8988T (cell line): ENCODE data around the gene ATP6V1C2.
A peak's percentile ranks its signal among the peaks of the same experiment; 100 is the strongest.
"Not testable (repeated sequence)": the region's sequence is repeated elsewhere in the genome, so short reads cannot be mapped to it uniquely, and the experiment has no call there.

Experiments used
- DNase-seq: peaks from one replicate; pipeline ENCODE4 v3.0.0; 2011

ATP6V1C2 gene

DNA sequence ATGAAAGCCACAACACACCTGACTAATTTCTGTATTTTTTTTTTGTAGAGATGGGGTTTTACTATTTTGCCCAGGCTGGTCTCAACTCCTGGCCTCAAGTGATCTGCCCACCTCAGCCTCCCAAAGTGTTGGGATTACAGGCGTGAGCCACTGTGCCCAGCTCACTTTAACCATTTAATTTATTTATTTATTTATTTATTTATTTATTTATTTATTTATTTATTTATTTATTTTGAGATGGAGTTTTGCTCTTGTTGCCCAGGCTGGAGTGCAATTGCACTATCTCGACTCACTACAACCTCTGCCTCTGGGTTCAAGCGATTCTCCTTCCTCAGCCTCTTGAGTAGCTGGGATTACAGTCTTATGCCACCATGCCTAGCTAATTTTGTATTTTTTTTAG lies 96.9 kb downstream of the ATP6V1C2 start:
- DNase-seq = not testable (repeated sequence)

GRCh38 chr2:10818984-10819383 lies 97.6 kb downstream of the ATP6V1C2 start:
- DNase-seq = no peak

- DNase-seq = no peak
These were observed 98.4 kb downstream of the ATP6V1C2 start for GRCh38 chr2:10819714-10820314.

DNA sequence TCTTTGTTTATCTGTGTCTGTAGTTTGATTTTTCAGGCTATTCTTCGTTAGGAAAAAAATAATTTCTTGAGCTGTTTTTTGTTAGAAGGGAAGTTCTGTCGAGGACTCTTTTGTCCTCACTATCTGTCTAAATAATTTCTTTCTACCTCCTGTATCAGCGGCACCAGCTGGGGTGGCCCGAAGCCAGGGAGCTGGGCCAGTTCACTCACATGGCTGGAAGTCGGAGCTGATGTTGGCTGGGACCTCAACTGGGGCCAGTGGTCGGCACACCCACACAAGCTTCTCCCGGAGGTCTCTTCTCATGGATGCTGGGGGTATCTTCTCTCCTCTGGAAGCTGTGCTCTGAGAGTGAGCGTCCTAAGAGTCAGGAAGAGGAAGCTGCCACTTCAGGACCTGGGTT lies 99.1 kb downstream of the ATP6V1C2 start:
- DNase-seq = no peak

GRCh38 chr2:10820978-10821695 lies 99.7 kb downstream of the ATP6V1C2 start:
- DNase-seq = no peak

GRCh38 chr2:10824191-10824590 lies 102.8 kb downstream of the ATP6V1C2 start:
- DNase-seq = no peak

DNA sequence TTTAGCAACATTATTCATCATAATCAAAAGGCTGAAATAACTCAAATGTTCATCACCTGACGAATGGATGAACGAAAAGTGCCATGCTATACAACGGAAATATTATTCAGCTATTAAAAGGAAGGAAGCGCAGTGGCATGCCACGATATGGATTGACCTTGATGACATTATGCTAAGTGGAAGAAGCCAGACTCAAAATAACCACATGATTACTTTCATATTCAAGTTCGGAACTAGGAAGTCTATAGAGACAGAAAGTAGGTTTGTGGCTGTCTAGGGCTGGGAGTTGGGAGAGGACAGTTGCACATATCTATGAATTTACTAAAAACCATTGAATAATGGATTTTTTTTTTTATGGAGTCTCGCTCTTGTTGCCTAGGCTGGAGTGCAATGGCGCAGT lies 104.6 kb downstream of the ATP6V1C2 start:
- no peak for DNase-seq

- no peak for DNase-seq
These were observed 105.2 kb downstream of the ATP6V1C2 start for GRCh38 chr2:10826625-10827024.

DNA sequence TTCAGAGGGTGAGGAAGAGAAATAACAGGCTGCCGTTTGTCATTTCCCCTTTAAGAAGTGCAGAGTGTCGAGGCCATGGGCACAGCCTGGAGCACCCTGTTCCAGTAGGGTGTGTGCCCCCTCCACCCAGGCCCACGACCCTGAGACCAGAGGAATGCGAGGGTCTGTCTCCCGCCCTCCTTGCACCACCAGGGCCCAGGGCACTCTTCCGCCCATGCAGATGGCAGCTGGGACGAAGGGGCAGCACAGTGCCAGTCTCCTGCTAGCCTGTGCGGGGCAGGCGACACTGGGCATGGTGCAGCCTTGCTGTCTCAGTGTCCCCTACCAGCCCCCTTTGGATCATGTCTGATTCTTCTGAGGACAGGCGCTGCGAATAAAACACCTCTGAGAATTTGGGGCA lies 106.9 kb downstream of the ATP6V1C2 start:
- DNase-seq = no peak

GRCh38 chr2:10829299-10829698 lies 107.9 kb downstream of the ATP6V1C2 start:
- DNase-seq = no peak

DNA sequence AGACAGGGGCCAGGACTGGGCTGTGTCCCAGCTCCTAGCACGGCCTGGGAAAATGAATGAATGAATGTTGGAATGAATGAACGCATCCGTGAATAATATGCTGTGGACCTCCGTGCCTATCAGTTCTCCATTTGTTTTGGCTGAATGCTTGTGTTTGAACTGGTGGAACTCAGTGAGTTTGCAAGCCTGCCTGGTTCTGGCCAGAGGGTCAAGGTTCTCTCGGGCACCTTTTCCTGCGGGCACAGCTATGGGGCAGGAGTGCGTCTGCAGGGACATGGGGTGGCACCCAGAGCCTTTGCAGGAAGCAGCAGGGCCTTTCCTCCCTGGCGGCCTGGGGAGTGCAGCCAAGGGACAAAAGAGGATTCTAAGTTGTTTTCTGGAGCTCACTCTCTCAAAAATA lies 108.8 kb downstream of the ATP6V1C2 start:
- DNase-seq = no peak

DNA sequence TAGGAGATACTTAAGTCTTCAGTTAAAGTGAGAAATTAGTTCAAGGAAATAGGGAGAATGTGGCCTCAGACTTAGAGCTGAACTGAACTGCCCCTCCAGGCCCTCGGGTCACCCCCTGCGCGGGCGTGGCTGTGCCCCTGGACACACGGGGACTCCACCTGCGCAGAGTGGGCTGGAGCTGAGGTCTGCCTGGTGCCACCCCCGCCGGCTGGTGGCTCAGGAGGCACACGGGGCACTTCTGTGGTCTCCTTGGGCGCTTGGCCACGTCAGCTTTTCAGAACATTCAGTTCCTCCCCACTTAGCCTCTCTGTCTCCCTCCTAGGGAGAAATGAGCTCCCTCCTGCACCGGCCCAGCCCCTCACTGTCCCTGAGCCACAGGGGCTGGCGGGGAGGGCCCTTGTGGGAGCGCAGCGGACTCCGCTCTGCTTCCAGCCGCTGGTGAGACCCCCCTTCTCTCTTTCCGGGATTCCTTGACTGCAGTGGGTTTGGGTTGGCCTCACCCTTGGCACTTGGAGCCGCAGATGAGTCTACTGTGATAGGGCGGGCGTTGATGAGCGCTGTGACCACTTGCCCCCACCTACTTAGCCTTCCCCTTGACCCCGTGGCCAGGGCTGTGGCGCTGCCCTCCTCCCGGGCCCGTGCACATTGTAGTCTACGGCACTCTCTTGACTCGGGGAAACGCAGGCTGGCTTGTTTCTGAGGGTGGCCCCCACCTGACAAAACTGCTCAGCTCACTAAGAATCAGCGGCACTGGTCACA lies 109.4 kb downstream of the ATP6V1C2 start:
- DNase-seq = no peak

GRCh38 chr2:10831400-10831985 lies 110.1 kb downstream of the ATP6V1C2 start:
- DNase-seq = no peak

DNA sequence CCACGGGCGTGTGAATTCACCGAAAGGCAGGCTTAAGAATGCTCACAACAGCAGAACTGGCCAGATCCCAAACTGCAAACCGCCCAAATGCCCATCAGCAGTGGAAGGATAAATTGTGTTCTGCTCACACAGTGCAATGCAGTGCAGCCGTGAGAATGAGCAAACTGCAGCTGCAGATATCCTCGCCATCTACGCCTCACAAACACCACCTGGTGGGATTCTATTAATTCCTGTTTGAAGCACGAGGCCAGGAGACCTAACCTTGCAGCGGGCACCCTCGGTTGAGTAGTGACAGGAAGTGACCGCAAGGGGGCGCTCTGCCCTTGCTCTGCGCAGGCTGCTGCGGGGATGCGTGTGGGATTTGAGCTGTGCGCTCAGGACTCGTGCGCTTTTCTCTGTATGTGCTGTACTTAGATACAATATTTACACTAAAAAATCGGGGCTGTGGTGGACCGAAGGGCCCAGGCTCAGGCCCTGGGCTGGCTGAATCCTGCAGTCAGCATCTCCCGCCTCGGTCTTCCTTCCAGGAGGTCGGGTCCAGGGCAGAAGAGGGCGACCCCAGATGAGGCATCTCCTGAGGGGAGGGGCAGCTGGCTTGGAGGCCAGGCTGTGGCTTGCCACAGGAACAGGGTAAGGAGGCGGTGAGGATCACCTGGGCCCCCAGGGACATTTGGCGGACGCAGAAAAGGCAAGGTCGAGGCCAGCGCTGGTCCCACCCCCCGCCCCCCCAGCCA lies 110.9 kb downstream of the ATP6V1C2 start:
- peak; percentile 65 for DNase-seq

- no peak for DNase-seq
These were observed 111.6 kb downstream of the ATP6V1C2 start for GRCh38 chr2:10833021-10833420.

DNA sequence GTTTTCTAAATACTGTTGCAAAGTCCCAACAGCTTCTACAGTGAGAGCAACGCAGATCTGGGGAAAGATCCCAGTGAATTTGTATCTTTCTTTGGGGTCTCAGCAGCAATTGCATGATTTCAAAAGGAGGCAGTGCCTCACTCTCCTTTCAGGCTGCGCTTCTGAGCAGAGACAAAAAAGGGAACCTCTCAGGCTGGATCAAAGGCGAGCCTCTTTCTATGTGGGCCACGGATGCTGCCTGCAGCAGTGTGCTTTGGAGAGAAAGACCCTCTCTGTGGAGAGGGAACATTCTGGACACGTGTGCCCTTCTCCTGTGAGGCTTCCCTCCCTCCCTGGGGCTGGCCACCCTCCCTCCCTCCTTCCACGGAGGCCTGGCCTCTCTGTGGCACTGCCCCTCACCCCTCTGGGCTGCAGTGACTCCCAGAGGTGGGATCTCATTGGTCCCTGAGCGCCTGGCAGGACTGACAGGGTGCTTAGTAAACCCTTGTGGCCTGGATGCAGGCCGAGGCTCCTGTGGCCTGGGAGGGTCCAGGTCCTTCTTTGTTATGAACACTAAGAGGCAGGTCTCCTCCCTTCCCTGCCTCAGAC lies 112.7 kb downstream of the ATP6V1C2 start:
- DNase-seq = no peak
